Uterus (tissue), 4 donors: ENCODE measurements around the gene CELA2B. TPM values are rescaled to one million over a fixed set of nuclear protein-coding genes. Genes with fewer than 3 reads are reported as not detected.

Experiments
- DNase-seq, 2 donors: peaks; one replicate each; pipeline ENCODE4 v3.0.0-alpha.2; 2019 to 2020
- H3K27ac ChIP-seq, 2 donors: fragments of 200-600 bp; sonication (generic); 1 replicate in 1 of 2; 2 replicates in 1 of 2; pipeline ENCODE4 v1.5.1; 2016 to 2018
- H3K27me3 ChIP-seq, 2 donors: fragments of 200-600 bp; sonication (generic); one replicate each; pipeline ENCODE4 v1.5.1; 2018 to 2019; ENCODE audit warnings: control low read depth in 1 of 2
- H3K36me3 ChIP-seq, 2 donors: fragments of 200-600 bp; sonication (generic); one replicate each; pipeline ENCODE4 v1.5.1; 2019; ENCODE audit warnings: control low read depth in 1 of 2
- H3K4me1 ChIP-seq, 2 donors: fragments of 200-600 bp; sonication (generic); one replicate each; pipeline ENCODE4 v1.5.1; 2018 to 2019; ENCODE audit warnings: control low read depth in 1 of 2
- H3K4me3 ChIP-seq, 2 donors: fragments of 200-600 bp; sonication (generic); 1 replicate in 1 of 2; 2 replicates in 1 of 2; pipeline ENCODE4 v1.5.1; 2018 to 2019; ENCODE audit warnings: mild to moderate bottlenecking in 1 of 2
- H3K9me3 ChIP-seq, 2 donors: fragments of 200-600 bp; sonication (generic); one replicate each; pipeline ENCODE4 v1.5.1; 2019; ENCODE audit warnings: control low read depth in 1 of 2
- POLR2A ChIP-seq, 2 donors: fragments of 450-650 bp; IDR thresholded peaks; one replicate each; pipeline ENCODE4 v1.6.1; 2016; ENCODE audit warnings: antibody characterized with exemption in 2 of 2, mild to moderate bottlenecking in 1 of 2, moderate library complexity in 1 of 2
- intact Hi-C: fragments of 100-400 bp; cut with DNase I; formaldehyde crosslinking; loops from one replicate; pipeline ENCODE4 v1.15.1; 2023; ENCODE audit warnings: low total_unique reads
- total RNA-seq, 4 donors: library from RNA; depleted of rRNA in 3 of 4; stranded (reverse); fragments of >200 nt in 3 of 4; gene quantifications; one replicate each; pipeline versions ENCODE4 v1.1.0 to v1.2.4, GENCODE V29; 2014 to 2023
- TF ChIP-seq, protein P1 (sequence below), 4 experiments: fragments of 200-600 bp in 2 of 4; fragments of 450-650 bp in 2 of 4; sonication (generic) in 2 of 4; IDR thresholded peaks; one replicate each; pipeline ENCODE4 v1.5.1; 2016 to 2019; ENCODE audit warnings: antibody characterized with exemption in 4 of 4, mild to moderate bottlenecking in 2 of 4, moderate library complexity in 1 of 4
- donor health status: DM: yes; HTN: yes; CAD: no.

CELA2B gene
- total RNA-seq, 4 donors from 2014 or later = not detected

DNA sequence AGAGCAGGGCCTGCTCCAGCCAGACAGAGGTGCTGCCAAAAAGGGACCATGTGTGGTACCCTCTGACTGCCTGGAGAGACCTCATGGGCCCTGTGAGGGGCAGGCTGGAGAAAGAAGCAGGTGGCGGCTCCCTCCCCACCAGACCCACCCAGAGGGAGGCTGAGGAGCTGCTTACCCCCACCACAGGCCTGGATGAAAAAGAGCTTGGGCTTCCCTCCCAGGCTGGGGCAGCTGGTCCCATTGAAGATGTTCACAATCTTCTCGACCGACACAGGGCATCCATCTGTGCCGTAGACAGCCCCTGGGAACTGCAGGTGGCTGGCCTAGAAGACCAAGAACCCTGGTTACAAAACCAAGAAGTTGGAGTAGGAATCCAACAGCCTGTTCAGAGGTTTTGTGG, 28.5 kb downstream of the CELA2B start:
- Histone ChIP-seq H3K36me3 (no peaks in the 10 kb centered on the region), H3K27ac (no peak overlapping the region), H3K4me3 (no peak overlapping the region), H3K27me3 (no peaks in the 10 kb centered on the region), H3K9me3 (no peaks in the 10 kb centered on the region), H3K4me1 (no peaks in the 10 kb centered on the region)
- TF ChIP-seq, protein P1, sequence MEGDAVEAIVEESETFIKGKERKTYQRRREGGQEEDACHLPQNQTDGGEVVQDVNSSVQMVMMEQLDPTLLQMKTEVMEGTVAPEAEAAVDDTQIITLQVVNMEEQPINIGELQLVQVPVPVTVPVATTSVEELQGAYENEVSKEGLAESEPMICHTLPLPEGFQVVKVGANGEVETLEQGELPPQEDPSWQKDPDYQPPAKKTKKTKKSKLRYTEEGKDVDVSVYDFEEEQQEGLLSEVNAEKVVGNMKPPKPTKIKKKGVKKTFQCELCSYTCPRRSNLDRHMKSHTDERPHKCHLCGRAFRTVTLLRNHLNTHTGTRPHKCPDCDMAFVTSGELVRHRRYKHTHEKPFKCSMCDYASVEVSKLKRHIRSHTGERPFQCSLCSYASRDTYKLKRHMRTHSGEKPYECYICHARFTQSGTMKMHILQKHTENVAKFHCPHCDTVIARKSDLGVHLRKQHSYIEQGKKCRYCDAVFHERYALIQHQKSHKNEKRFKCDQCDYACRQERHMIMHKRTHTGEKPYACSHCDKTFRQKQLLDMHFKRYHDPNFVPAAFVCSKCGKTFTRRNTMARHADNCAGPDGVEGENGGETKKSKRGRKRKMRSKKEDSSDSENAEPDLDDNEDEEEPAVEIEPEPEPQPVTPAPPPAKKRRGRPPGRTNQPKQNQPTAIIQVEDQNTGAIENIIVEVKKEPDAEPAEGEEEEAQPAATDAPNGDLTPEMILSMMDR (IDR thresholded peaks at IDR 0.05) = no peak
- no peak for TF ChIP-seq POLR2A (IDR thresholded peaks at IDR 0.05)
- intact Hi-C loops = no loop called here
- DNase-seq = no peak

DNA sequence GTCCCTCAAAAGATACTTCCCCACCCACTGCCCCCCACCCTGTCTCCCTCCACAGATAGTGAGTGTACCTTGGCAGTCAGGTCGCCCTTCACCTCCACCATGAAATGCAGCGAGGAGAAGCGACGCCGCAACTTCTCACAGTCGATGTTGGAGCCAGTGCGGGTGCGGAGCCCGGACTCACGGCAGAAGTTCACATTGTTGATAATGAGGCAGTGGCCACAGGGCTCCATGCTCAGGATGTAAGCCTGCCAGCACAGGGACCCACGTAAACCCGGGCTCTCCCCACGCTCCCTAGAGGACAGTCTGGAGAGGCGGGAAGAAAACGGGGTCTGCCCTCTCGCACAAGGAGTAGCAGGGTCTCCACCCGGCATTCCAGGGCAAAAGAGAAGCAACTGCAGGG, 30.9 kb downstream of the CELA2B start:
- TF ChIP-seq, protein P1 (IDR thresholded peaks at IDR 0.05) = no peak
- Histone ChIP-seq H3K4me3 (no peak overlapping the region), H3K4me1 (no peaks in the 10 kb centered on the region), H3K27ac (no peak overlapping the region), H3K36me3 (no peaks in the 10 kb centered on the region), H3K27me3 (no peaks in the 10 kb centered on the region), H3K9me3 (no peaks in the 10 kb centered on the region)
- no peak for DNase-seq
- intact Hi-C loops = no loop called here

DNA sequence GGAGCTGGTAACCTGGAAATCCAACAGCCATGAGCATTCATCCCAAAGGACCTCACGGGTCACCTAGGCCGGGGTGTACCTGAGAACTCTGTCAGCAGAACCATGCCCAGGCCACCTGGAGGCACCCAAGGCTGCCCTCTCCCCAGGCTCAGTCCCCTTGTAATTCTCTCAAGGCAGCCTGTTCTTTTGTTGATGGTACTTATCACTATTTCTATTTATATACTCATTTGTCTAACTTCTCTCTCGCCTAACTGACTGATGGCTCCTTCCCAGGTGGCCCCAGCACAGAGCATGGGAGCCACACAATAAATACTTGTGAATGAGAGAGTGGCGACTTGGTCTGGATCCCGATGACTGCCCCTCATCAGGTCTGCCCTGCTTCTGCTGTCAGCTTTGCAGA, 31.4 kb downstream of the CELA2B start:
- Histone ChIP-seq H3K36me3 (no peaks in the 10 kb centered on the region), H3K9me3 (no peaks in the 10 kb centered on the region), H3K4me3 (no peak overlapping the region), H3K27me3 (no peaks in the 10 kb centered on the region), H3K27ac (no peak overlapping the region), H3K4me1 (no peaks in the 10 kb centered on the region)
- intact Hi-C loops = no loop called here
- TF ChIP-seq POLR2A (IDR thresholded peaks at IDR 0.05) = no peak
- TF ChIP-seq, protein P1 (IDR thresholded peaks at IDR 0.05) = no peak
- DNase-seq = no peak

DNA sequence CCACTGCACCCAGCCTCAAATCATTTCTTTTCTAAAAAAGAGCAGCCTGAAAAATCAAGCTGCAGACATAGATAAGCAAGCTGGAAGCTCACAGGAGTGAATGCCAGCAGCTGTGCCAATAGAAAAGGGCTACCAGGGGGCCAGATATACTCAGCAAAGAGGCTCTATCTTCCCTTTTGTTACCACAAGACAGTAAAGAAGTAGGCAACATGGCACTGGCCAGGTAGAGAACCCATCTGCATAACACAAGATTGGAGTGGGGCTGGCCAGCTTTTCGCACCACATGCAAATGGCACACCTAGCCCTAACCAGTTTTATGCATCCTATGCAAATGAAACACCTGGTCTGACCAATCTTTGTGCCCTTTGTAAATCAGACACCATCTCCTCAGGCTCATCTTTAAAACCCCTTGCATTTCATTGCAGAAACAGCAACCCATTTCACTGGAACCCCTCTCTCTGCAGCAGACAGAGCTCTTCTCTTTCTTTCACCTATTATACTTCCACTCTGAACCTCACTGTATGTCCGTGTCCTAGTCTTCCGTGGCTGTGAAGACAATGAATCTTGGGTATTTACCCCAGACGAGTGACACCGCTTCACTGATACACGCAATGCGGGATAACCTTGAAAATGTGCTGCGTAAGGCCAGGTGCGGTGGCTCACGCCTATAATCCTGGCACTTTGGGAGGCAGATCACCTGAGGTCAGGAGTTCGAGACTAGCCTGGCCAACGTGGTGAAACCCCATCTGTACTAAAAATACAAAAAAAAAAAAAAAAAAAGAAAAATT, 33.0 kb downstream of the CELA2B start:
- H3K27ac ChIP-seq = no peak overlapping the region
- no peaks in the 10 kb centered on the region for H3K36me3 ChIP-seq
- H3K9me3 ChIP-seq = no peaks in the 10 kb centered on the region
- no peak overlapping the region for H3K4me3 ChIP-seq
- no peaks in the 10 kb centered on the region for H3K27me3 ChIP-seq
- intact Hi-C loops = no loop called here
- DNase-seq = no peak
- no peaks in the 10 kb centered on the region for H3K4me1 ChIP-seq
- TF ChIP-seq POLR2A (IDR thresholded peaks at IDR 0.05) = no peak
- TF ChIP-seq, protein P1 (IDR thresholded peaks at IDR 0.05) = no peak

DNA sequence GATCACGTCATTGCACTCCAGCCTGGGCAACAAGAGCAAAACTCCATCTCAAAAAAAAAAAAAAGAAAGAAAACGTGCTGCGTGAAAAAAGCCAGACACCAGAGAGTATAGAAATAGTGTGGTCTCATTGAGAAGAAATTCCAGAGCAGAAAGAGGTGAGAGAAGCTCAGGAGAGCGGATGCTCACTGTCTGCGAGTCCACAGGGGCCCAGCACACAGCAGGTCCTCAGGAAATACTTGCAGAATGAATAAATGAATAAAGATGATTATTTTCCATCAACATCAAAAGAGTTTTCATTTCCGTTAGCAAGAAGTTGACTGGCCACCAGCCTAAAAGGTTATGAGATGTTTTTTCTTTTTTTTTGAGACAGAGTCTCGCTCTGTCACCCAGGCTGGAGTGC, 33.7 kb downstream of the CELA2B start:
- no peak for DNase-seq
- Histone ChIP-seq H3K4me1 (no peaks in the 10 kb centered on the region), H3K4me3 (no peak overlapping the region), H3K36me3 (no peaks in the 10 kb centered on the region), H3K27ac (no peak overlapping the region), H3K27me3 (no peaks in the 10 kb centered on the region), H3K9me3 (no peaks in the 10 kb centered on the region)
- TF ChIP-seq, protein P1 (IDR thresholded peaks at IDR 0.05) = no peak
- intact Hi-C loops = no loop called here
